ENCODE data around the gene KLF7. TPM values are rescaled to one million over a fixed set of nuclear protein-coding genes. Genes with fewer than 3 reads are reported as not detected.

KLF7 gene
- total RNA-seq, 1 experiment from 2014 or later = 32.2 TPM

DNA sequence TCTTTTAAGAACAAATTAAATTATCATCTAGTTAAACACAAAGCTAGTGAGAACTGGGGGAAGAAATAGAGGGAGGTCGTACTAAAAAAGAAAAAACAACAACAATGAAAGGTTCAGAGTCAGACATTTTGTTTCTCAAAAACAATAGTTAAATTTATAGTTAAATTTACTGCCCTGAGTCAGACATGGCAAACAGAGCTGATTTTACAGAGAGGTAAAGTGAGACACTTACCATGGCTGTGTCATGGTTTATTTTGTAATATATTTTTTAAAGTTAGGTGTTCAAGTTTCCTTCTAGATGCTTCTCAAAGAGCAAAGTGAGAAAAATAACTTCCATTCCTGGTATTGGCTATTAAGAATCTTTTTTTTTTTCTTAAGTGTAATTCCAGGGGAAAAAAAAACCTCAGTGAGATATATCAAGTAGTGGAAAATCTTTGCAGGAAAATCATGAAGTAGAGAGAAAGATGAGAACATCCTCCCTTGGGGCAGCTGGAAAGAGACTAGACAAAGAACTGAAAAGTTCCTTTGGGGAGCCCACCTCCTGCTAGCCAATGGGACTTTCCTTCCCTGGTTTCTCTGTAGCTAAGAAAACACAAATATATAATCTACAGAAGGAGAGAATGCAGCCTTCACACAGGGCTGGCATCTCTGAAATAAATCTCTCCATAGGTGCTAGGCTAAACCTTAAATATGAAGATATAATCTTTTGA is 12.3 kb downstream of the KLF7 start:
- peaks cover 29% of the 10 kb centered on the region; the same call in 1 of the 2 replicates for H3K4me1 ChIP-seq (ENCODE audit: insufficient read depth, low read length)
- no peak overlapping the region for H2BK20ac ChIP-seq (ENCODE audit: low read depth, low read length, poor library complexity, severe bottlenecking)
- H3K79me1 ChIP-seq (ENCODE audit: insufficient read depth, low read depth, low read length, poor library complexity, severe bottlenecking) = peaks cover 3% of the 10 kb centered on the region
- no peaks in the 10 kb centered on the region for H3K23me2 ChIP-seq (ENCODE audit: insufficient read length, low read depth, low read length, poor library complexity, severe bottlenecking)
- H3K27ac ChIP-seq (ENCODE audit: insufficient read length, low read depth, low read length) = no peak overlapping the region
- H2AK5ac ChIP-seq (ENCODE audit: insufficient read length, low read length) = no peak overlapping the region
- peaks cover 30% of the 10 kb centered on the region; the same call in 1 of the 2 replicates for H3K79me2 ChIP-seq (ENCODE audit: insufficient read depth, low read length)
- no peak overlapping the region for H3K23ac ChIP-seq (ENCODE audit: insufficient read length, low read depth, low read length)
- no peak overlapping the region for H4K5ac ChIP-seq (ENCODE audit: insufficient read length, low read depth, low read length)
- H3K14ac ChIP-seq (ENCODE audit: insufficient read depth, low read length) = no peak overlapping the region
- no peak overlapping the region for H2BK15ac ChIP-seq (ENCODE audit: low read depth, low read length)
- no peaks in the 10 kb centered on the region for H3K27me3 ChIP-seq (ENCODE audit: insufficient read depth, low read length)
- no peak overlapping the region for H4K8ac ChIP-seq (replicated peaks; ENCODE audit: insufficient read length, low read depth, low read length)
- H4K20me1 ChIP-seq (ENCODE audit: control insufficient read depth, insufficient read depth, insufficient read length) = no peaks in the 10 kb centered on the region
- H3K9ac ChIP-seq (ENCODE audit: extremely low read depth, insufficient read length, low read length) = no peak overlapping the region
- H3K18ac ChIP-seq (ENCODE audit: insufficient read length, low read depth, low read length) = no peak overlapping the region
- H2BK120ac ChIP-seq (ENCODE audit: low read depth, low read length, poor library complexity, severe bottlenecking) = no peak overlapping the region
- H3K56ac ChIP-seq (ENCODE audit: insufficient read length, low read depth, low read length) = no peak overlapping the region
- H3K9me3 ChIP-seq (ENCODE audit: control insufficient read depth, low read depth, low read length) = no peaks in the 10 kb centered on the region
- H3T11ph ChIP-seq (ENCODE audit: low read length) = no peak overlapping the region
- no peak overlapping the region for H3K4me2 ChIP-seq (ENCODE audit: insufficient read depth, insufficient read length, low read length)
- Mint-ChIP-seq H3K36me3 (ENCODE audit: insufficient read depth in 1 of 3, low read depth in 3 of 3) (peaks cover 0 to 8% (median 5%) of the 10 kb centered on the region in 3 experiments; a peak in 4 of 7 replicates), H3K4me3 (0 out of 5 replicates have a peak overlapping the region, but pooled peaks of 1 of the 2 experiments have one; percentile 9), H3K9me3 (no peaks in the 10 kb centered on the region), H3K27ac (peak overlapping the region; percentile 24 to 81 (median 77); a peak in 4 of 7 replicates), H3K4me1 (peaks cover 78 to 89% of the 10 kb centered on the region in 2 experiments), H3K27me3 (ENCODE audit: low read depth) (no peaks in the 10 kb centered on the region)
- no peak overlapping the region for H2BK5ac ChIP-seq (ENCODE audit: insufficient read length, low read length)
- DNase-seq = no peak
- H2AFZ ChIP-seq (ENCODE audit: low read length) = no peak overlapping the region
- no CpG with 5 or more reads among the region's 1 CpG for WGBS (ENCODE audit: extremely low coverage, insufficient read length, low lambda C conversion rate)
- H2BK12ac ChIP-seq (ENCODE audit: insufficient read length, low read depth, low read length) = no peak overlapping the region
- TF ChIP-seq CTCF (conservative IDR thresholded peaks at IDR 0.05) = no peak
- H3K4ac ChIP-seq (ENCODE audit: low read depth, low read length) = no peak overlapping the region
- H4K91ac ChIP-seq (ENCODE audit: insufficient read length, low read depth, low read length) = no peak overlapping the region
